Astrocyte of the spinal cord (primary cell): ENCODE measurements around the gene FOXK2.
"Not testable (repeated sequence)": the region's sequence is repeated elsewhere in the genome, so short reads cannot be mapped to it uniquely, and the experiment has no call there.

ENCODE experiments used
- DNase-seq: peaks from one replicate; pipeline ENCODE4 v3.0.0; 2011; ENCODE audit warnings: low read depth, low spot score
- H3K4me3 ChIP-seq: 2 replicates; pipeline ENCODE4 v1.5.1; 2011; ENCODE audit warnings: low read depth, mild to moderate bottlenecking, low read length, moderate library complexity
- in situ Hi-C: cut with HindIII; loops from 2 replicates; pipeline ENCODE4 v1.10.0; 2017; ENCODE audit warnings: low sequenced_read_pairs
- TF ChIP-seq, protein P1 (sequence below): IDR thresholded peaks from 2 replicates; pipeline ENCODE4 v1.5.1; 2012; ENCODE audit warnings: low read depth, mild to moderate bottlenecking, low read length, inconsistent platforms

Gene FOXK2

DNA sequence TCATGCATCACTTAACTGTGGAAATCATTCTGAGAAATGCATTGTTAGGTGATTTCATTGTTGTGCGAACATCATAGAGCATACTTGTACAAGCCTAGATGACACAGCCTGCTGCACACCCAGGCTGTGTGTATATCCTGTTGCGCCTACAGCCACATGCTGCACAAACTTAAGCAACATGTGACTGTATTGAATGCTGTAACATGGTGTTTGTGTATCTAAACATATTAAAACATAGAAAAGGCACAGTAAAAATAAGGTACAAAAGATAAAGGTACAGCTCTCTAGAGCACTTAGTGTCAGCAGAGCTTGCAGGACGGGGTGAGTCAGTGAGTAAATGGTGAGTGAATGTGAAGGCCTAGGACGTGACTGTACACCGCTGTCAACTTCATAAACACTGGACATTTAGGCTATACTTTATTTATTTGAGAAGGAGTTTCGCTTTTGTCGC, 11.9 kb downstream of the FOXK2 start:
- DNase-seq = peak; percentile 78
- TF ChIP-seq, protein P1, sequence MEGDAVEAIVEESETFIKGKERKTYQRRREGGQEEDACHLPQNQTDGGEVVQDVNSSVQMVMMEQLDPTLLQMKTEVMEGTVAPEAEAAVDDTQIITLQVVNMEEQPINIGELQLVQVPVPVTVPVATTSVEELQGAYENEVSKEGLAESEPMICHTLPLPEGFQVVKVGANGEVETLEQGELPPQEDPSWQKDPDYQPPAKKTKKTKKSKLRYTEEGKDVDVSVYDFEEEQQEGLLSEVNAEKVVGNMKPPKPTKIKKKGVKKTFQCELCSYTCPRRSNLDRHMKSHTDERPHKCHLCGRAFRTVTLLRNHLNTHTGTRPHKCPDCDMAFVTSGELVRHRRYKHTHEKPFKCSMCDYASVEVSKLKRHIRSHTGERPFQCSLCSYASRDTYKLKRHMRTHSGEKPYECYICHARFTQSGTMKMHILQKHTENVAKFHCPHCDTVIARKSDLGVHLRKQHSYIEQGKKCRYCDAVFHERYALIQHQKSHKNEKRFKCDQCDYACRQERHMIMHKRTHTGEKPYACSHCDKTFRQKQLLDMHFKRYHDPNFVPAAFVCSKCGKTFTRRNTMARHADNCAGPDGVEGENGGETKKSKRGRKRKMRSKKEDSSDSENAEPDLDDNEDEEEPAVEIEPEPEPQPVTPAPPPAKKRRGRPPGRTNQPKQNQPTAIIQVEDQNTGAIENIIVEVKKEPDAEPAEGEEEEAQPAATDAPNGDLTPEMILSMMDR = no peak
- in situ Hi-C loops = no loop called here
- H3K4me3 ChIP-seq = no peak overlapping the region

DNA sequence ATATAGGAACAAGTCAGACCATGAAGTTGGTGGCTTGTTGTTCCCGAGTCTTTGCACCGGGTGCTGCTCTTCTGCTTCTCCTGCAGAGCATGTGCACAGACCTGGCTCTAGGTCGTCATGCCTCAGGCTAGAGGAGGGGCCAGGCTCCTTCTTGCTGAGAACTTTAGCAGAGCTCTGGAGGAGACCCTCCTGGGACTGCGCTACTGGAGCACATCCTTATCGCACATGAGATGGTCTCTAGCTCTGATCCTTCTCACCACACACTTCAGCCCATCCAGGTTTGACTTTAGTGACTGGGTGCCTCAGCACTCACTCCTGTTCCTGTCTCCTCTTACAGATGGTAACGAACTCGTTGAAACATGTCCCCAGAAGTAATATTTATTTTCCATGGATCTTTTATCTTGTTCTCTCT, 14.9 kb downstream of the FOXK2 start:
- DNase-seq = no peak
- TF ChIP-seq, protein P1 = no peak
- in situ Hi-C loops = no loop called here
- no peak overlapping the region for H3K4me3 ChIP-seq

DNA sequence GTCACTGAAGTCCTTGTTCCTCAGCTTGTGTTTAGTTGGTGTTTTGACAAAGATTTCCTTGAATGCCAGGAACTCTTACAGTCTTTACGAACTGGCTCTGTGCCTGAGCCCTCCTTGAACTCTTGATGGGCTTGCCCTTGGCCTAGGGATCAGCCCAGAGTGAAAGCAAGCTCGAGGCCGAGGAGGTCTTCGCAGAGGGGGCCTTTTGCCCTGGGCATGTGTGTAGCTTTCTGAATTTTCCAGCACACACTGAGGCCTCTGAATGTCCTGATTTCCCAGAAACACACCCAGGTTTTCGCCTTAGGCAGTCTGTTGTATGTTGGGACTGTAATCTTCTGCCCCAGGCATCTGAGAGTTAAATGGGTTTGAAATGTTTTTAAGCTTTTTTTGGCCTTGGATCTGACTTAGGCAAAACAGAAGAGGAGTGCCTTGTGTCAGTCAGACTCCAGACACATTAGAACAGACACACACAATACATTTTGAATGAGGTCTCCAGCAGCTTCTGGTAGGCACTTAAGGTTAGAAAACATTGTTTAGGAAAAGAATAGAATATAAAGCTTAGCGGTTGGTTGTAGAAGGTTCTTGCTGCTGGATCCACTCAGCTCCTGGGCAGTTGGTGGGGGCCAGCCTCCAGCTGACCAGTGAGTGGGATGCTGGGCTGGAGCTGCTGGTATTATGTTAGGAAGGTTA, 17.1 kb downstream of the FOXK2 start:
- H3K4me3 ChIP-seq = no peak overlapping the region
- TF ChIP-seq, protein P1 = no peak
- in situ Hi-C loops = no loop called here

GRCh38 chr17:82537228-82537627, 17.7 kb downstream of the FOXK2 start:
- H3K4me3 ChIP-seq, in situ Hi-C loops, DNase-seq: not testable (repeated sequence)

More for the DNA sequence above, 17.1 kb downstream of the FOXK2 start:
- DNase-seq = peak; percentile 42

DNA sequence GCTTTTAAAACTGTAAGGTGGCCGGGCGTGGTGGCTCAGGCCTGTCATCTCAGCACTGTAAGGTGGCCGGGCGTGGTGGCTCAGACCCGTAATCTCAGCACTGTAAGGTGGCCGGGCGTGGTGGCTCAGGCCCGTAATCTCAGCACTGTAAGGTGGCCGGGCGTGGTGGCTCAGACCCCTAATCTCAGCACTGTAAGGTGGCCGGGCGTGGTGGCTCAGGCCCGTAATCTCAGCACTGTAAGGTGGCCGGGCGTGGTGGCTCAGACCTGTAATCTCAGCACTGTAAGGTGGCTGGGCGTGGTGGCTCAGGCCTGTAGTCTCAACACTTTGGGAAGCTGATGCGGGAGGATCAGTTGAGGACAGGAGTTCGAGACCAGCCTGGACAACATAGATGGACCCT, 19.5 kb downstream of the FOXK2 start:
- H3K4me3 ChIP-seq, DNase-seq, in situ Hi-C loops: not testable (repeated sequence)

DNA sequence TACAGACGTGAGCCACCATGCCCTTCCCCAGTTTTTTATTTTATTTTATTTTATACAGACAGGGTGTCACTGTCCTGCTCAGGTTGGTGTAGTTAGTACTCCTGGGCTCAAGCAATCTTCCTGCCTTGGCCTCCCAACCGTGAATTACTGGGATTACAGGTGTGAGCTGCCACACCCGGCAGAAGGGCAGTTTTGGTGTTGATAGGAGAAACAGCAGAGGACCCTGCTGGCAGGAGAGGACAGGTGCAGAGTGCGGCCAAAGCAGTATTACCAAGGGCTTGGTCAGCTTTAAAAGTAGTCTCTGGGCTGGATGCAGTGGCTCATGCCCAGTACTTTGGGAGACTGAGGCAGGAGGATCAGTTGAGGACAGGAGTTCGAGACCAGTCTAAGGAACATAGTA, 22.9 kb downstream of the FOXK2 start:
- in situ Hi-C loops = no loop called here
- DNase-seq = no peak
- no peak overlapping the region for H3K4me3 ChIP-seq
- TF ChIP-seq, protein P1 = no peak

- in situ Hi-C loops = no loop called here
- no peak overlapping the region for H3K4me3 ChIP-seq
- TF ChIP-seq, protein P1 = no peak
- DNase-seq = no peak
Measured at GRCh38 chr17:82544431-82545070, 25.0 kb downstream of the FOXK2 start.
